ENCODE measurements around the gene STK17A. TPM values are rescaled to one million over a fixed set of nuclear protein-coding genes. Genes with fewer than 3 reads are reported as not detected.
"Not testable (repeated sequence)": the region's sequence is repeated elsewhere in the genome, so short reads cannot be mapped to it uniquely, and the experiment has no call there.

STK17A gene
- total RNA-seq, 1 donor: 91.1 TPM

GRCh38 chr7:43659549-43659896 is 76.6 kb downstream of the STK17A start:
- no peak for TF ChIP-seq CTCF (IDR thresholded peaks at IDR 0.05; ENCODE audit: insufficient read depth, low read depth, low read length)
- DNase-seq (ENCODE audit: low read depth): no peak
- H3K4me3 ChIP-seq (ENCODE audit: low read depth, low read length): no peak overlapping the region

- TF ChIP-seq CTCF (IDR thresholded peaks at IDR 0.05; ENCODE audit: insufficient read depth, low read depth, low read length): no peak
- no peak for DNase-seq (ENCODE audit: low read depth)
- no peak overlapping the region for H3K4me3 ChIP-seq (ENCODE audit: low read depth, low read length)
Observed at GRCh38 chr7:43660141-43660540, 77.2 kb downstream of the STK17A start.

DNA sequence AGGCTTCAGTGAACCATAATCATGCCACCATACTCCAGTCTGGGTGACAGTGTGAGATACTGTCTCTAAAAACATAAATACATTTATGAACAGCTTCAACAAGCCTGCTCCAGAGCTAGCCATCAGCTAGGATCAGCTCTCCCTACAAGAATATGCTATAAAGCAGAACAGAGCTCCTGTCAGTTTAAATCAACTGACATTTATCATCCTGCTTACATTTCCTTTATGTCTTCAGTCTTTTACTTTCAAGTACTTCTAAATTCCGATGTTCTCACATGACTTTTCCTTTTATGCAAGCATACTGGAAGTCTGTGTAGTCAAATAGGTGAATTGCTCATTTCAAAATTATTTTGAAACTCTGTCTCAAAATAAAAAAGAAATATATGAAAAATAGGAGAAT is 81.8 kb downstream of the STK17A start:
- TF ChIP-seq CTCF (IDR thresholded peaks at IDR 0.05; ENCODE audit: insufficient read depth, low read depth, low read length): no peak

DNA sequence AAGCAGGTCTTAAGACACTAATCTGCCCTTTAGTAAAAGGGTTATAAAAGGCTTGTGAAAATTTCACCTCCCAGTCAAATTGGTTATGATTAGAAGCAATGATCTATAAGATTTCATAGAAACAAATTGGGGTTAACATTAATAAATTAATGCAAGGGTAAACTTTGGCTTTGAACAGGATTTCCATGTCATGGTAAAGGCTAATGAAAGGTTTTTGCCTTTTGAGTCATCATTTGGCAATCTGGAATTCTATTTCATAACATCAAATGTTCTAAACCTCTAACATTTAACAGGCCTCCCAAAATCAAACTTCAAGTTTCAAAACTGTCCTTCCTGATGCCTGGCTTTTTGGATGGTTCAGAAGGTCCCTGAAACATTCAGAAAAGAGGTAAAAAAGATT is 84.0 kb downstream of the STK17A start:
- peak; percentile 60 for DNase-seq (ENCODE audit: low read depth)

More for the DNA sequence above, 81.8 kb downstream of the STK17A start:
- DNase-seq (ENCODE audit: low read depth): no peak
- H3K4me3 ChIP-seq (ENCODE audit: low read depth, low read length): no peak overlapping the region

DNA sequence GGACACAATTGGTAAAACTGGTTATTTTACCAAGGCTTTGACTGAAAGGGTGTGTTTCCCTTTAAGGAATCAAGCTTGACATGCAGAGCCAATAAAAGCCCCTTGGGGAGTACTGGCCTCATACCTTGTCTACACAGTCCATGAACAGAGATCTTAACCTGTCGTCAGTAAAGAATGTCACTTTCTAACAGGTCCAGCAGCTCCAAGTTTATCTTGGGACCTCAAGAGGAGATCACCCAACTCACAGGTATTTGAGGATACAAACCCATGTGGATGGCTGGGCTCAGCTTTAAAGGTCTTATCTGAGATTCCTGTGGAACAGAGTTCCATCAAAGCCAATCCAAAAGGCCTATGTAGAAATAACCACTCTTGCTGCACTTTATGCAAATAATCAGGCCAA is 85.1 kb downstream of the STK17A start:
- no peak overlapping the region for H3K4me3 ChIP-seq (ENCODE audit: low read depth, low read length)
- no peak for DNase-seq (ENCODE audit: low read depth)
- TF ChIP-seq CTCF (IDR thresholded peaks at IDR 0.05; ENCODE audit: insufficient read depth, low read depth, low read length): no peak

More for the DNA sequence above, 84.0 kb downstream of the STK17A start:
- TF ChIP-seq CTCF (IDR thresholded peaks at IDR 0.05; ENCODE audit: insufficient read depth, low read depth, low read length): no peak
- no peak overlapping the region for H3K4me3 ChIP-seq (ENCODE audit: low read depth, low read length)

GRCh38 chr7:43669286-43670081 is 86.6 kb downstream of the STK17A start:
- no peak for DNase-seq (ENCODE audit: low read depth)
- TF ChIP-seq CTCF (IDR thresholded peaks at IDR 0.05; ENCODE audit: insufficient read depth, low read depth, low read length): no peak
- H3K4me3 ChIP-seq (ENCODE audit: low read depth, low read length): no peak overlapping the region

- peak; percentile 32 for DNase-seq (ENCODE audit: low read depth)
- no peak overlapping the region for H3K4me3 ChIP-seq (ENCODE audit: low read depth, low read length)
- TF ChIP-seq CTCF (IDR thresholded peaks at IDR 0.05; ENCODE audit: insufficient read depth, low read depth, low read length): no peak
Observed at GRCh38 chr7:43671521-43671920, 88.6 kb downstream of the STK17A start.

DNA sequence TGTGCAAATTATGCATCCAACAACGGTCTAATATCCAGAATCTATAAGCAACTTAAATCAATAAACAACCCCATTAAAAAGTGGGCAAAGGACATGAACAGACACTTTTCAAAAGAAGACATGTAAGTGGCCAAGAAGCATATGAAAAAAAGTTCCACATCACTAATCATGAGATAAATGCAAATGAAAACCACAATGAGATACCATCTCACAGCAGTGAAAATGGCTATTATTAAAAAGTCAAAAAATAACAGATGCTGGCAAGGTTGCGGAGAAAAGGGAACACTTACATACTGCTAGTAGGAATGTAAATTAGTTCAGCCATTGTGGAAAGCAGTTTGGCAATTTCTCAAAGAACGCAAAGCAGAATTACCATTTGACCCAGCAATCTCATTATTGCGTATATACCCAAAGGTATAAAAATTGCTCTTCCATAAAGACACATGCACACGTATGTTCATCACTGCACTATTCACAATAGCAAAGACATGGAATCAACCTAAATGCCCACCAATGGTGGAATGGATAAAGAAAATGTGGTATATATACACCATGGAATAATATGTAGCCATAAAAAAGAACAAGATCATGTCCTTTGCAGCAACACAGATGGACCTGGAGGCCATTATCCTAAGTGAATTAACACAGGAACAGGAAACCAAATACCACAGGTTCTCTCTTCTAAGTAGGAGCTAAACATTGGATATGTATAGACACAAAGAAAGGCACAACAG is 90.5 kb downstream of the STK17A start:
- peak; percentile 51 for DNase-seq (ENCODE audit: low read depth)
- H3K4me3 ChIP-seq (ENCODE audit: low read depth, low read length): not testable (repeated sequence)

Measured in fibroblast of villous mesenchyme (primary cell).